HL-60 (cell line): ENCODE results near the gene MAS1L.

Experiments
- CTCF ChIP-seq: IDR thresholded peaks from one replicate; pipeline ENCODE4 v1.5.1; 2011; ENCODE audit warnings: low read length, control low read depth, inconsistent platforms; ENCODE audit not compliant: insufficient read depth
- POLR2AphosphoS5 ChIP-seq: IDR thresholded peaks from 2 replicates; pipeline ENCODE4 v1.6.1; 2012; ENCODE audit warnings: low read depth
- REST ChIP-seq: IDR thresholded peaks from 2 replicates; pipeline ENCODE4 v1.6.1; 2012; ENCODE audit warnings: low read depth; ENCODE audit not compliant: insufficient replicate concordance
- SPI1 ChIP-seq: IDR thresholded peaks from 2 replicates; pipeline ENCODE4 v1.6.1; 2012; ENCODE audit warnings: low read depth, mild to moderate bottlenecking, borderline replicate concordance

GRCh38 chr6:29517245-29517644, 29.5 kb upstream of the MAS1L start:
- no peak for TF ChIP-seq SPI1
- no peak for TF ChIP-seq POLR2AphosphoS5
- no peak for TF ChIP-seq REST
- no peak for TF ChIP-seq CTCF
